Thymus (tissue), 11 donors: ENCODE results near the gene LGALS7. TPM values are rescaled to one million over a fixed set of nuclear protein-coding genes. Genes with fewer than 3 reads are reported as not detected.

Source experiments
- DNase-seq, 9 donors: peaks; one replicate each; pipeline ENCODE4 v3.0.0-alpha.2; 2013; ENCODE audit warnings: low spot score in 9 of 9, low read depth in 6 of 9, missing footprints in 1 of 9
- H3K27ac ChIP-seq, 2 donors: one replicate each; pipeline ENCODE4 v1.5.1; 2013; ENCODE audit warnings: control low read depth in 1 of 2, low read depth in 1 of 2, low read length in 1 of 2, mild to moderate bottlenecking in 1 of 2, moderate library complexity in 1 of 2
- H3K27me3 ChIP-seq, 2 donors: one replicate each; pipeline ENCODE4 v1.5.1; 2013; ENCODE audit warnings: low read length in 1 of 2; ENCODE audit not compliant: control insufficient read depth in 2 of 2, insufficient read depth in 1 of 2
- H3K36me3 ChIP-seq, 2 donors: one replicate each; pipeline ENCODE4 v1.5.1; 2013; ENCODE audit warnings: low read length in 1 of 2, mild to moderate bottlenecking in 1 of 2, moderate library complexity in 1 of 2; ENCODE audit not compliant: control insufficient read depth in 2 of 2, insufficient read depth in 2 of 2
- H3K4me1 ChIP-seq, 2 donors: one replicate each; pipeline ENCODE4 v1.5.1; 2013; ENCODE audit warnings: low read length in 2 of 2; ENCODE audit not compliant: control insufficient read depth in 2 of 2, insufficient read depth in 2 of 2
- H3K4me3 ChIP-seq, 2 donors: one replicate each; pipeline ENCODE4 v1.5.1; 2013; ENCODE audit warnings: low read length in 2 of 2, control low read depth in 1 of 2, mild to moderate bottlenecking in 1 of 2
- H3K9me3 ChIP-seq, 2 donors: one replicate each; pipeline ENCODE4 v1.5.1; 2013; ENCODE audit warnings: low read length in 1 of 2, mild to moderate bottlenecking in 1 of 2; ENCODE audit not compliant: control insufficient read depth in 2 of 2, insufficient read depth in 1 of 2
- WGBS: extraction: QIAGEN DNeasy Blood & Tissue Kit; methylation state at CpG from one replicate; pipeline ENCODE4 v1.1.7; 2013; 5-methylcytosine and 5-hydroxymethylcytosine counted together
- polyA plus RNA-seq: library from polyadenylated mRNA; stranded (reverse); fragments of 200-250 nt; gene quantifications from one replicate; pipeline ENCODE4 v1.2.3, GENCODE V29; 2013
- total RNA-seq: library from RNA; stranded (reverse); fragments of 120-200 nt; gene quantifications from one replicate; pipeline ENCODE4 v1.2.4, GENCODE V29; 2013
- donor health status: healthy.

Gene LGALS7
- total and polyA plus RNA-seq, 2 donors, result 7.0 to 129 TPM

DNA sequence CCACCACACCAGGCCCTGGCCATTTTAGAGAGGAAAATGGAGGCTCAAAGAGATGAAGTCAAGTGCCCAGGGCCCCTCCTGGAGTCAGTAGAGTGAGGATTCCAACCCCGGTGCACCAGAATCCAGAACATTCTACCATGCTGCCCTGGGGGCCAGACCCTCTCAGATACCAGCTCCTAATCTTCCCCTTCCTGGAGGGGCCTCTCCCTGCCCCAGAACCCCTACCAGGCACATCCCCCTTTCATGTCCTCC is 40.1 kb downstream of the LGALS7 start:
- 97% methylated on average over 1 of the region's 1 CpG for WGBS
- H3K4me1 ChIP-seq, result peaks cover 5 to 18% of the 10 kb centered on the region in 2 donors

DNA sequence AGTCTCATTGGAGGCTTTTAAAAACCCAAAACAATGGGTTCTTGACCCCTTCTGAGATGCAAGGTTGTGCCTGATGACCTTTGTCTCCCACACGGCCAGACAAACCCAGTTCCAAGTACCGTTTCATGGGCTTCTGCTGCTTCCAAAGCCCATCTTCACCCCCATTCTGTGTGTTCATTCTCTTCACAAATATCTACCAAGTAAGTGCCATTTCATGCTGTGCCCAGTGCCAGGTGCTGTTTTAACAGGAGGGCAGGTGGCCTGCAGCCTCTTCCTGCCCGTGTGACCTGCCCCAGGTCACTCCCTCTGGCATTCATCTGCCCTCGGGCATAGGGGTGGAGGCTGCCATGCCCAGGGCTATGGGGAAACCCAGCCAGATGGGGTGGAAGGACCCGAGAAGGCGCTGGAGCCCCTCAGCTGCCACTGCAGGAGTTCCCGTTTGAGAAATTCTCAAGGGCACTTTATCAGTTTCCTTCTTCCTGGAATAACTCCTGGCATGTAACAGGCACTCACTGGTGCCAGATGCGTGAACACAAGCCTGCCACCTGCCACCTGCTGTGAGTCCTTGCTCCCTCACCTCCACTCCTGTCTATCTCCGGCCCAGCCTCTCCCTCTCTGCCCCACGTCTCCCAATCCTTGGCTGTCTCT is 41.5 kb downstream of the LGALS7 start:
- Histone ChIP-seq H3K4me1 (peaks cover 5 to 16% of the 10 kb centered on the region in 2 donors), H3K27me3 (peaks cover 7 to 34% of the 10 kb centered on the region in 2 donors), H3K9me3 (peaks cover 0 to 2% of the 10 kb centered on the region in 2 donors), H3K4me3 (no peak overlapping the region), H3K27ac (no peak overlapping the region), H3K36me3 (peaks cover 6 to 21% of the 10 kb centered on the region in 2 donors)
- DNase-seq, result no peak
- 93% methylated on average over 10 of the region's 10 CpGs for WGBS

More for the DNA sequence above, 40.1 kb downstream of the LGALS7 start:
- peaks cover 0 to 2% of the 10 kb centered on the region in 2 donors for H3K9me3 ChIP-seq
- no peak overlapping the region for H3K4me3 ChIP-seq
- no peak overlapping the region for H3K27ac ChIP-seq
- no peak for DNase-seq
- peaks cover 17 to 48% of the 10 kb centered on the region in 2 donors for H3K27me3 ChIP-seq
- peaks cover 0 to 8% of the 10 kb centered on the region in 2 donors for H3K36me3 ChIP-seq

DNA sequence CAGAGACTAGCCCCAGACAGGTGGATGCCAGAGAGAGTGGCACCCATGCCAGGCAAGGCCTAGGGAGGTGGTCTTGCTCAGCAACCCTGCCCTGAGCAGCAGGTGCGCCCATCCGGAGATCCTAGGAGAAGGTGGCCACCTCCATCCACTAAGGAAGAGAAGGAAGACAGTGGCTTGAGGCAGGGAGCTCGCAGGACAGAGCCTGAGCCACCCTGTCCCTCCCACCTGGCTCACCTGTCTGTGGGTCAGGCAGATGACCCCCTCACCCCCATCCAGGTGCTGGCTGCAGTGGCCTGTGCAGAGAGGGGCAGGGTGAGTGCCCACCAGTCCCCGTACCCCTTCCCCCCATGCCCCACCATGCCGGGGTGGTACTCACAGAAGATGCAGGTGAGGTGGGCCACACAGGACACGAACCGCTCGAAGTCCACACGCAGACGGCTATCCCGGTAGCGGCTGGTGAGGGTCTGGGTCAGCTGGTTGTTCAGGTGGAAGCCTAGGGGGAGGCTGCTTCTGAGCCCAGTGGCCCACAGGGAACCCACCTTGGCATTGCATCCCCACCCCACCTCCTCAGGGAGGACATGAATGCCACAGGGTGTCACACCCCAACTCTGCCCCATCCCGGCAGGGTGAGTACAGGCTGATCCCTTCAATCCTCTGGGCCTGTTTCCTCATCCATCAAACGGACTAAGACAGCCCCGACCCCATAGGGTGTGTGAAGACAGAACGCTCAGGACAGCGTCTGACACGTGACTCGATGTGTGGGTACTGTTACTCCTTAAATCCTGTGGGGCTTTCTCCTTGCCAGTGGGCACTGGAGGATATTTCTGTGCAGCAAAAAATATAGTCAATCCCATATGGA is 42.4 kb downstream of the LGALS7 start:
- Histone ChIP-seq H3K4me3 (no peak overlapping the region), H3K36me3 (peaks cover 6 to 25% of the 10 kb centered on the region in 2 donors), H3K27me3 (peaks cover 7 to 26% of the 10 kb centered on the region in 2 donors), H3K27ac (no peak overlapping the region), H3K4me1 (peaks cover 5 to 16% of the 10 kb centered on the region in 2 donors), H3K9me3 (peaks cover 0 to under 1% of the 10 kb centered on the region in 2 donors)
- WGBS, result 98% methylated on average over 19 of the region's 19 CpGs
- no peak for DNase-seq

DNA sequence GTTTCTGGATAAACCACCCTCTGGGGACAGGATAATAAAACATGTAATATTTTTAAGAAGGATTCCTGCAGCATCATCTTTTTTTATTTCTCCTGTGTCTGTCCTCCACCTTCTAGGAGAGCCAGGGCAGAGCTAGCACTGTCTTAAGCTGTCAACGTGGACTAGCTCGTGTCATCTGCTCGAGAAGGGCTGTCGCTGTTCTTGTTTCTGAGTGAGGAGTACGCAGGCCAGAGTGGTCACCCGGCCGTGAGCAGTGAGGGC is 42.9 kb downstream of the LGALS7 start:
- H3K27ac ChIP-seq, result no peak overlapping the region
- WGBS, result 96% methylated on average over 7 of the region's 7 CpGs
- H3K36me3 ChIP-seq, result peaks cover 7 to 30% of the 10 kb centered on the region in 2 donors
- peaks cover 5 to 16% of the 10 kb centered on the region in 2 donors for H3K4me1 ChIP-seq
- no peaks in the 10 kb centered on the region for H3K9me3 ChIP-seq
- DNase-seq, result no peak
- H3K27me3 ChIP-seq, result peaks cover 6 to 24% of the 10 kb centered on the region in 2 donors
- H3K4me3 ChIP-seq, result no peak overlapping the region

DNA sequence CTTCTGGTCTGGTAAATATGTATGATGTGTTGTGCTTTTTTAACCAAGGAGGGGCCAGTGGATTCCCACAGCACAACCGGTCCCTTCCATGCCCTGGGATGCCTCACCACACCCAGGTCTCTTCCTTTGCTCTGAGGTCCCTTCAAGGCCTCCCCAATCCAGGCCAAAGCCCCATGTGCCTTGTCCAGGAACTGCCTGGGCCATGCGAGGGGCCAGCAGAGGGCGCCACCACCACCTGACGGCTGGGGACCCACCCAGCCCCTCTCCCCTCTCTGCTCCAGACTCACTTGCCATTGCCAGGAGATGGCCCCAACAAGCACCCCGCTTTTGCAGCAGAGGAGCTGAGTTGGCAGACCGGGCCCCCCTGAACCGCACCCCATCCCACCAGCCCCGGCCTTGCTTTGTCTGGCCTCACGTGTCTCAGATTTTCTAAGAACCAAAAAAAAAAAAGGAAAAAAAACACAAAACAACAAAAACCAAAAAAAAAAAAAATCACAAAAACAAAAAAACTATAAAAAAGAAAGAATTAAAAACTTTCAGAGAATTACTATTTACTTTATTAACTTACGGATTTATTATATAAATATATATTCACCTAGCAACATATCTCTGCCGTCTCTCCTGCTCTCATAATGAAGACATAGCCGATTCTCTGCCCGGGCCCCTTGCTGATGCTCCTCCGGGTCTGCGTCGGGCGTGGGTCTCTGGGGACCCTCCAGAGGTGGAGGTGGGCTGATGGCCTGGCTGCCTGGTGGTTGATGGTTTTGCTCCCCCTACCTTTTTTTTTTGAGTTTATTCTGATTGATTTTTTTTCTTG is 43.5 kb downstream of the LGALS7 start:
- H3K4me1 ChIP-seq, result peaks cover 5 to 10% of the 10 kb centered on the region in 2 donors

DNA sequence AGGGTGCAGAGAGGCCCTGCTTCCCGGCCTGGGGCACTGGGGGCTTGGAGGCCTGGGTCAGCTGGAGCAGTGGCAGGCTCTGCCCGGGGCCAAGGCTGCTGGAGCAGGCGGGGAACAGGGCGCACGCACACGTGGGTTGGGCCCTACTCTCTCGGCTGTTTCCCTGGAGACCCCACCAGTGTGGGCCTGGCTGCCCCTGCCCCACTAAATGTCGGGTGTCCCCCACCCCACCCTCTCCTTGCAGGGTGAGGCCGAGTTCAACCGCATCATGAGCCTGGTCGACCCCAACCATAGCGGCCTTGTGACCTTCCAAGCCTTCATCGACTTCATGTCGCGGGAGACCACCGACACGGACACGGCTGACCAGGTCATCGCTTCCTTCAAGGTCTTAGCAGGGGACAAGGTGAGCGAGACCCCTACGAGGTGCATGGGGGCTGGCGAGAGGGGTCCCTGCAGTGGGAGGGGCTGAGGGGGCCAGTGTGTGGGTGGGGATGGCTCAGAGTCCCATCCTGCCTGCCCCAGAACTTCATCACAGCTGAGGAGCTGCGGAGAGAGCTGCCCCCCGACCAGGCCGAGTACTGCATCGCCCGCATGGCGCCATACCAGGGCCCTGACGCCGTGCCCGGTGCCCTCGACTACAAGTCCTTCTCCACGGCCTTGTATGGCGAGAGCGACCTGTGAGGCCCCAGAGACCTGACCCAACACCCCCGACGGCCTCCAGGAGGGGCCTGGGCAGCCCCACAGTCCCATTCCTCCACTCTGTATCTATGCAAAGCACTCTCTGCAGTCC is 44.4 kb downstream of the LGALS7 start:
- Histone ChIP-seq H3K9me3 (no peaks in the 10 kb centered on the region), H3K4me3 (no peak overlapping the region), H3K4me1 (peaks cover 0 to 2% of the 10 kb centered on the region in 2 donors)

More for the DNA sequence above, 43.5 kb downstream of the LGALS7 start:
- H3K27me3 ChIP-seq, result peaks cover under 1 to 18% of the 10 kb centered on the region in 2 donors
- H3K4me3 ChIP-seq, result no peak overlapping the region
- no peaks in the 10 kb centered on the region for H3K9me3 ChIP-seq
- H3K27ac ChIP-seq, result no peak overlapping the region
- peaks cover 12 to 33% of the 10 kb centered on the region in 2 donors for H3K36me3 ChIP-seq
- WGBS, result 78% methylated on average over 17 of the region's 17 CpGs
- peak in 8 of 9 donors; percentile 7 to 69 (median 34) for DNase-seq

DNA sequence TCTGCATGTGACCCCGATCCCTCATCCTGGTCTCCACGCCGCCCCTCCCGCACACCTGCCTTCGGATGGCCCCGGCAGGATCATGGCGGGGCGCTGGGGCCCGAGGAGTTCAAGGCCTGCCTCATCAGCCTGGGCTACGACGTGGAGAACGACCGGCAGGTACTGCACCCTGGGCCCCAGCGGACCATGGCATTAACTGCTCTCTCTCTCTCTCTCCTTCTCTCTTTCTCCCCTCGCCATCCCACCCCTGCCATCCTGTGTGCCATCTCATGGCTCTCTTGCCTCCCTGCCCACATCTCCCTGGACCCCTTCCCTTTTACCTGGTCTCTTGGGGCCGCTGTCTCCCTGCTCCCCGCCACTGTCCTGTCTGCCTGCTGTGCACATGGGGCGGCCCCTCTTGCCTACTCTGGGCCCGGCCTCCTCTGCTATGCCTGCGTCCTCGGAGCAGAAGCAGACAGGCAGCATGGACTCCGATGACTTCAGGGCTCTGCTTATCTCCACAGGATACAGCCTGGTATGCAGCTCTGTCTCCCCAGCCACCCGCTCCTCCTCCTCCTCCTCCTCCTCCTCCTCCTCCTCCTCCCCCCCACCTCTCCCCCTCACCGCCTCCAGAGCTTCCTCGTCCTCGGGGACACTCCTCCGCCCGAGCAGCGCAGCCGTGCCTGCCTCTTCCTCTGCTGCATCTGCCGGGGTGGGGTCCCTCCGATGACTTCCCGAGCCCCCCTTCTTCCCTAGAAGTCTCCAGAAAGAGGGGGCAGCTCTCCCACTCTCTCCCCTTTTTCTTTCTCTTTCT is 45.3 kb downstream of the LGALS7 start:
- Histone ChIP-seq H3K9me3 (no peaks in the 10 kb centered on the region), H3K36me3 (peaks cover 15 to 46% of the 10 kb centered on the region in 2 donors), H3K4me1 (peaks cover 0 to 2% of the 10 kb centered on the region in 2 donors), H3K27ac (no peak overlapping the region), H3K4me3 (no peak overlapping the region), H3K27me3 (peaks cover 0 to 2% of the 10 kb centered on the region in 2 donors)
- 92% methylated on average over 33 of the region's 33 CpGs for WGBS
- no peak for DNase-seq

More for the DNA sequence above, 44.4 kb downstream of the LGALS7 start:
- no peak for DNase-seq
- no peak overlapping the region for H3K27ac ChIP-seq
- H3K27me3 ChIP-seq, result peaks cover 0 to 9% of the 10 kb centered on the region in 2 donors
- WGBS, result 96% methylated on average over 37 of the region's 37 CpGs
- H3K36me3 ChIP-seq, result peaks cover 14 to 42% of the 10 kb centered on the region in 2 donors

DNA sequence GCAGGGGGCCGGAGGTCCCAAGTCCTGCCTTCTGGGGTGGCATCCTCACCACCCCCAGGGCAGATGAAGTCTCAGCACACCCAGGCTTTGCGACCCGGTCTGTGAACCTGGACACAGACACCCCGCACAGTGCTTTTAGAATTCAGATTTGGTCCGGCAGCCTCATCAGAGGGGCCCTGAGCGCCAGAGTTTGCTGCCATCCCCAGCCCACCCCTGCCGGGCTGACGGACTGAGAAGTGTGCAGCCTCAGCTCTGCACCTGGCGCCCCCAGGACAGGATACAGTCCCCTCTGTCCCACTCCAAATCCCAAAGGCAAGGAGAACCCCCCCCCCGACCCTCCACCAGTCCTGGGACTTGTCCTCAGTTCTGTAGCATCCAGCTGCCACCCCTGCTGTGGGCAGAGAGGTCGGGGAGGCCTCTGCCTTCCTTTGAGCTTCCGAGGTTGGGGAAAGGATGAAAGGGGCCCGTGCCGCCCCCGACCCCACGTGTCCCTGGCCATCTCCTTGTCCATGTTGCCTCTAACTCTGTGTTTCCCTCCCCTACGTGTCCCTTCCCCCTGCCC is 45.9 kb downstream of the LGALS7 start:
- H3K27me3 ChIP-seq, result no peaks in the 10 kb centered on the region
- no peak overlapping the region for H3K4me3 ChIP-seq
- peaks cover 21 to 46% of the 10 kb centered on the region in 2 donors for H3K36me3 ChIP-seq
- H3K27ac ChIP-seq, result no peak overlapping the region
- no peak for DNase-seq
- peaks cover 0 to 2% of the 10 kb centered on the region in 2 donors for H3K4me1 ChIP-seq
- no peaks in the 10 kb centered on the region for H3K9me3 ChIP-seq
- 96% methylated on average over 17 of the region's 17 CpGs for WGBS
